ENCODE data around the gene OR5AS1.
"Not testable (repeated sequence)": the region's sequence is repeated elsewhere in the genome, so short reads cannot be mapped to it uniquely, and the experiment has no call there.

OR5AS1 gene

GRCh38 chr11:56027354-56027753, at the start of gene OR5AS1:
Gene OR5AS1 (plus strand): TSS chr11:56027654. CDS start chr11:56030419, 2,765 bp downstream.
- no peak for DNase-seq

GRCh38 chr11:55994525-55994924, 32.9 kb upstream of the OR5AS1 start, which contains the start of gene OR5F1:
Gene OR5F1 (minus strand): TSS chr11:55994625. CDS start chr11:55994625, 0 bp downstream.
- no peak for DNase-seq

GRCh38 chr11:56010716-56011115, 16.7 kb upstream of the OR5AS1 start:
- DNase-seq = no peak

- DNase-seq = no peak
Observed at GRCh38 chr11:56013805-56014204, 13.6 kb upstream of the OR5AS1 start.

- DNase-seq = no peak
Observed at GRCh38 chr11:56045538-56045937, 18.1 kb downstream of the OR5AS1 start.

GRCh38 chr11:56048480-56048879, 21.0 kb downstream of the OR5AS1 start:
- no peak for DNase-seq

GRCh38 chr11:56049487-56049886, 22.0 kb downstream of the OR5AS1 start:
- DNase-seq = no peak

- not testable (repeated sequence) for DNase-seq
Observed at GRCh38 chr11:56056366-56056765, 28.9 kb downstream of the OR5AS1 start.

GRCh38 chr11:56057661-56058237, 30.3 kb downstream of the OR5AS1 start:
- DNase-seq = not testable (repeated sequence)

GRCh38 chr11:56058260-56058780, 30.9 kb downstream of the OR5AS1 start:
- not testable (repeated sequence) for DNase-seq

GRCh38 chr11:56066980-56067379, 39.5 kb downstream of the OR5AS1 start:
- no peak for DNase-seq

All from CD4-positive, alpha-beta T cell treated with Interferon alpha-2 for 1 hour (primary cell).